H9 (cell line): ENCODE data around the gene WNT10A. TPM values are rescaled to one million over a fixed set of nuclear protein-coding genes. Genes with fewer than 3 reads are reported as not detected.

Experiments used
- DNase-seq: peaks from one replicate; pipeline ENCODE4 v3.0.0-alpha.2; 2017
- H2AFZ ChIP-seq: one replicate; pipeline ENCODE4 v1.6.1; 2013; ENCODE audit warnings: mild to moderate bottlenecking, low read length, control low read depth, moderate library complexity
- H2AK5ac ChIP-seq: 2 replicates; pipeline ENCODE4 v1.6.1; 2013; ENCODE audit warnings: low read length, control low read depth, mixed read lengths; ENCODE audit not compliant: insufficient read length
- H2BK120ac ChIP-seq: one replicate; pipeline ENCODE4 v1.6.1; 2013; ENCODE audit warnings: low read depth, mild to moderate bottlenecking, low read length, control low read depth, inconsistent platforms; ENCODE audit not compliant: poor library complexity, severe bottlenecking
- H2BK12ac ChIP-seq: 2 replicates; pipeline ENCODE4 v1.6.1; 2013; ENCODE audit warnings: low read length, control low read depth, mixed read lengths, low read depth; ENCODE audit not compliant: insufficient read length
- H2BK15ac ChIP-seq: 2 replicates; pipeline ENCODE4 v1.6.1; 2013; ENCODE audit warnings: low read depth, low read length, control low read depth
- H2BK20ac ChIP-seq: one replicate; pipeline ENCODE4 v1.6.1; 2013; ENCODE audit warnings: low read depth, mild to moderate bottlenecking, low read length, control low read depth, inconsistent platforms; ENCODE audit not compliant: poor library complexity, severe bottlenecking
- H2BK5ac ChIP-seq: 2 replicates; pipeline ENCODE4 v1.6.1; 2013; ENCODE audit warnings: low read length, control low read depth, mixed read lengths; ENCODE audit not compliant: insufficient read length
- H3K14ac ChIP-seq: 2 replicates; pipeline ENCODE4 v1.6.1; 2013; ENCODE audit warnings: low read length, control low read depth; ENCODE audit not compliant: insufficient read depth
- H3K18ac ChIP-seq: 2 replicates; pipeline ENCODE4 v1.6.1; 2013; ENCODE audit warnings: low read depth, mild to moderate bottlenecking, mixed read lengths, low read length, control low read depth; ENCODE audit not compliant: insufficient read length
- H3K23ac ChIP-seq: 2 replicates; pipeline ENCODE4 v1.6.1; 2013; ENCODE audit warnings: low read length, control low read depth, mixed read lengths, low read depth; ENCODE audit not compliant: insufficient read length
- H3K23me2 ChIP-seq: 2 replicates; pipeline ENCODE4 v1.6.1; 2013; ENCODE audit warnings: low read depth, mild to moderate bottlenecking, mixed read lengths, low read length, control low read depth; ENCODE audit not compliant: insufficient read length, poor library complexity, severe bottlenecking
- H3K27ac ChIP-seq: 2 replicates; pipeline ENCODE4 v1.5.1; 2013; ENCODE audit warnings: low read length, control low read depth, mixed read lengths, low read depth; ENCODE audit not compliant: insufficient read length
- H3K27me3 ChIP-seq: 2 replicates; pipeline ENCODE4 v1.6.1; 2013; ENCODE audit warnings: low read length, control low read depth, inconsistent platforms; ENCODE audit not compliant: insufficient read depth
- H3K4ac ChIP-seq: 2 replicates; pipeline ENCODE4 v1.6.1; 2013; ENCODE audit warnings: low read depth, mild to moderate bottlenecking, control low read depth, inconsistent platforms, low read length, moderate library complexity
- H3K4me1 ChIP-seq: 2 replicates; pipeline ENCODE4 v1.6.1; 2013; ENCODE audit warnings: low read length, control low read depth, inconsistent platforms; ENCODE audit not compliant: insufficient read depth
- H3K4me2 ChIP-seq: 2 replicates; pipeline ENCODE4 v1.6.1; 2013; ENCODE audit warnings: low read length, control low read depth, mixed read lengths; ENCODE audit not compliant: insufficient read length, insufficient read depth
- H3K56ac ChIP-seq: 2 replicates; pipeline ENCODE4 v1.6.1; 2013; ENCODE audit warnings: low read depth, mild to moderate bottlenecking, mixed read lengths, low read length, control low read depth; ENCODE audit not compliant: insufficient read length
- H3K79me1 ChIP-seq: 2 replicates; pipeline ENCODE4 v1.6.1; 2013; ENCODE audit warnings: low read depth, mild to moderate bottlenecking, moderate library complexity, low read length, control low read depth, inconsistent platforms; ENCODE audit not compliant: insufficient read depth, poor library complexity, severe bottlenecking
- H3K79me2 ChIP-seq: 2 replicates; pipeline ENCODE4 v1.6.1; 2013; ENCODE audit warnings: low read length, control low read depth, inconsistent platforms; ENCODE audit not compliant: insufficient read depth
- H3K9ac ChIP-seq: 2 replicates; pipeline ENCODE4 v1.6.1; 2013; ENCODE audit warnings: low read length, control low read depth, mixed read lengths; ENCODE audit not compliant: insufficient read length; ENCODE audit errors: extremely low read depth
- H3K9me3 ChIP-seq: one replicate; pipeline ENCODE4 v1.6.1; 2013; ENCODE audit warnings: low read depth, low read length, inconsistent platforms; ENCODE audit not compliant: control insufficient read depth
- H3T11ph ChIP-seq: one replicate; pipeline ENCODE4 v1.6.1; 2013; ENCODE audit warnings: mild to moderate bottlenecking, low read length, control low read depth, inconsistent platforms
- H4K20me1 ChIP-seq: one replicate; pipeline ENCODE4 v1.6.1; 2013; ENCODE audit not compliant: control insufficient read depth, insufficient read length, insufficient read depth
- H4K5ac ChIP-seq: 2 replicates; pipeline ENCODE4 v1.6.1; 2013; ENCODE audit warnings: low read depth, mild to moderate bottlenecking, mixed read lengths, low read length, control low read depth; ENCODE audit not compliant: insufficient read length
- H4K8ac ChIP-seq: replicated peaks from 2 replicates; pipeline ENCODE4 v1.6.1; 2013; ENCODE audit warnings: low read length, control low read depth, mixed read lengths, low read depth; ENCODE audit not compliant: insufficient read length
- H4K91ac ChIP-seq: 2 replicates; pipeline ENCODE4 v1.6.1; 2013; ENCODE audit warnings: low read depth, mild to moderate bottlenecking, moderate library complexity, mixed read lengths, low read length, control low read depth; ENCODE audit not compliant: insufficient read length
- H3K27ac Mint-ChIP-seq, 3 experiments: 2 replicates in 2 of 3; 3 replicates in 1 of 3; pipeline ENCODE4 v1.8.0; 2020 to 2021; ENCODE audit warnings: mixed read lengths in 3 of 3, mild to moderate bottlenecking in 1 of 3, moderate library complexity in 1 of 3
- H3K27me3 Mint-ChIP-seq: 2 replicates; pipeline ENCODE4 v1.8.0; 2021; ENCODE audit warnings: low read depth, mild to moderate bottlenecking, moderate library complexity, mixed read lengths
- H3K36me3 Mint-ChIP-seq, 3 experiments: 2 replicates in 2 of 3; 3 replicates in 1 of 3; pipeline ENCODE4 v1.8.0; 2020 to 2021; ENCODE audit warnings: low read depth in 3 of 3, mixed read lengths in 3 of 3; ENCODE audit not compliant: insufficient read depth in 1 of 3
- H3K4me1 Mint-ChIP-seq, 2 experiments: 2 replicates each; pipeline ENCODE4 v1.8.0; 2020; ENCODE audit warnings: mixed read lengths in 2 of 2
- H3K4me3 Mint-ChIP-seq, 2 experiments: 2 replicates in 1 of 2; 3 replicates in 1 of 2; pipeline ENCODE4 v1.8.0; 2020 to 2021; ENCODE audit warnings: mild to moderate bottlenecking in 2 of 2, mixed read lengths in 2 of 2, moderate library complexity in 1 of 2
- H3K9me3 Mint-ChIP-seq, 2 experiments: 2 replicates in 1 of 2; 3 replicates in 1 of 2; pipeline ENCODE4 v1.8.0; 2020; ENCODE audit warnings: mild to moderate bottlenecking in 2 of 2, mixed read lengths in 2 of 2, moderate library complexity in 1 of 2
- CTCF ChIP-seq: fragments of 200-600 bp; sonication (generic); conservative IDR thresholded peaks from 3 replicates; pipeline ENCODE4 v1.8.0; 2021; ENCODE audit warnings: antibody characterized with exemption, mild to moderate bottlenecking
- WGBS: extraction: QIAGEN DNeasy Blood & Tissue Kit; methylation state at CpG from one replicate; pipeline ENCODE4 v1.1.7; 2013; ENCODE audit warnings: missing lambda C conversion rate, low lambda C conversion rate, mixed read lengths; ENCODE audit not compliant: insufficient read length; ENCODE audit errors: extremely low coverage; 5-methylcytosine and 5-hydroxymethylcytosine counted together
- total RNA-seq: library from RNA; stranded (reverse); gene quantifications from 2 replicates; pipeline ENCODE4 v1.2.1, GENCODE V29; 2021

Gene WNT10A
- total RNA-seq, 1 experiment from 2014 or later: not detected

- H3K23me2 ChIP-seq: no peaks in the 10 kb centered on the region
- H4K8ac ChIP-seq: no peak overlapping the region
- no peak overlapping the region for H3K9ac ChIP-seq
- H3K4me1 Mint-ChIP-seq: no peaks in the 10 kb centered on the region
- H3K9me3 Mint-ChIP-seq: peaks cover 38 to 45% of the 10 kb centered on the region in 2 experiments
- no peak overlapping the region for H2BK12ac ChIP-seq
- no peak for DNase-seq
- H2AFZ ChIP-seq: no peak overlapping the region
- H3K4me1 ChIP-seq: no peaks in the 10 kb centered on the region
- H4K20me1 ChIP-seq: no peaks in the 10 kb centered on the region
- no peak overlapping the region for H2BK15ac ChIP-seq
- peaks cover 21% of the 10 kb centered on the region for H3K27me3 Mint-ChIP-seq
- H3K79me1 ChIP-seq: no peaks in the 10 kb centered on the region
- H3T11ph ChIP-seq: no peak overlapping the region
- H3K18ac ChIP-seq: no peak overlapping the region
- no peak overlapping the region for H3K27ac ChIP-seq
- H3K56ac ChIP-seq: no peak overlapping the region
- H3K4me3 Mint-ChIP-seq: no peak overlapping the region
- no peak overlapping the region for H2BK5ac ChIP-seq
- H3K14ac ChIP-seq: no peak overlapping the region
- no peak overlapping the region for H2BK20ac ChIP-seq
- H3K27me3 ChIP-seq: no peaks in the 10 kb centered on the region
- H2AK5ac ChIP-seq: no peak overlapping the region
- H3K27ac Mint-ChIP-seq: no peak overlapping the region
- no peak overlapping the region for H4K5ac ChIP-seq
- TF ChIP-seq CTCF: no peak
- no peak overlapping the region for H3K4ac ChIP-seq
- no peaks in the 10 kb centered on the region for H3K9me3 ChIP-seq
- H3K79me2 ChIP-seq: no peaks in the 10 kb centered on the region
- H4K91ac ChIP-seq: no peak overlapping the region
- no peak overlapping the region for H2BK120ac ChIP-seq
- H3K23ac ChIP-seq: no peak overlapping the region
- H3K36me3 Mint-ChIP-seq: peaks cover 18 to 29% (median 25%) of the 10 kb centered on the region in 3 experiments
- H3K4me2 ChIP-seq: no peak overlapping the region
- WGBS: no CpG with 5 or more reads among the region's 2 CpGs
These were observed 44.8 kb downstream of the WNT10A start for GRCh38 chr2:218925434-218925833.
